ENCODE data around the gene SLC46A3.

SLC46A3 gene

DNA sequence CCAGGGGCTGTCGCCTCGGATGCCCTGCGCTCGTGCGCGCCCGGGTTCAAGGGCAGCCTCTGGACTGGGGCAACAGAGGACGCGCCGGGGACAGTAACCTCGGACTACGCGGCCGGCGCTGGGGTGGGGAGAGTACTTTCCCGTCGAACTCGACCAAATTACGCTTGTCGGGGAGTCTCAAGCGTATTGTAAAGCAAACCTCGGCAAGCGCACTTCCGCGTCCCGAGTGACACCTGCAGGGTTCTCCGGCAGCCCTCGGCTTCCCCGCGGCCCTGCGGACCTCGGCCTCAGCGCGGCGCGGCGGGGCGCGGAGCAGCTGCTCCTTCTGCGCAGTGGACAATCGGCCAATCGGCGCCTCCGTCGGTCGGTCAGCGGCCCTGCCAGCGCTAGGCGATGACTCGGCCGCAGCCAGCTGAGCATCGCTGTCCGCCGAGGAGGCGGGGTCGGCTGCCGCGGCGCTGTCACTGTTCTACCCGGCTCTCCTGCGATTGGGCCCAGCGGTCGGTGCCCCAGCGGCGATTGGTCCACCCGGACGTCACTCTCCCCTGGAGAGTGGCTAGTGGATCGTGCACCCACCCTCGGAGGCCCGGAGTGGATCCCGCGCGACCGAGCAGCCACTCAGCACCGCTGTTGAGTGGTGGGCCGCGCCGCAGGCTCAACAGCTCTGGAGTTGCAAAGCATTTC lies at the start of gene SLC46A3 (continued):
- TF ChIP-seq GLIS2 (tag by site-specific recombination; IDR thresholded peaks at IDR 0.05) (0 out of 2 replicates have a peak, but pooled peaks have one; percentile 21), ZNF404 (tag by site-specific recombination; IDR thresholded peaks at IDR 0.05) (no peak), ZNF174 (tag by site-specific recombination; IDR thresholded peaks at IDR 0.05) (no peak), FEZF1 (tag by site-specific recombination; IDR thresholded peaks at IDR 0.05) (peak; percentile 92), ZNF423 (tag by site-specific recombination; IDR thresholded peaks at IDR 0.05) (no peak), ZNF324 (tag by site-specific recombination; IDR thresholded peaks at IDR 0.05) (no peak), ZFP69B (tag by site-specific recombination; IDR thresholded peaks at IDR 0.05) (no peak), ZNF274 (IDR thresholded peaks at IDR 0.05; ENCODE audit: low read length) (no peak), ZNF274 (tag by site-specific recombination; IDR thresholded peaks at IDR 0.05; ENCODE audit: borderline replicate concordance) (no peak), ZNF169 (tag by site-specific recombination; IDR thresholded peaks at IDR 0.05) (no peak), ZNF223 (tag by site-specific recombination; IDR thresholded peaks at IDR 0.05) (no peak), ZNF626 (tag by site-specific recombination; IDR thresholded peaks at IDR 0.05) (no peak), ZNF311 (tag by site-specific recombination; IDR thresholded peaks at IDR 0.05; ENCODE audit: borderline replicate concordance) (no peak), ZNF221 (tag by site-specific recombination; IDR thresholded peaks at IDR 0.05; ENCODE audit: borderline replicate concordance) (no peak), ZBTB17 (tag by site-specific recombination; IDR thresholded peaks at IDR 0.05) (peak; percentile 91), GLI4 (tag by site-specific recombination; IDR thresholded peaks at IDR 0.05) (no peak), KLF9 (tag by site-specific recombination; IDR thresholded peaks at IDR 0.05; ENCODE audit: low read depth) (peak; percentile 38), ZNF335 (tag by site-specific recombination; conservative IDR thresholded peaks at IDR 0.05) (peak; percentile 85)
- TF ChIP-seq, protein P1, sequence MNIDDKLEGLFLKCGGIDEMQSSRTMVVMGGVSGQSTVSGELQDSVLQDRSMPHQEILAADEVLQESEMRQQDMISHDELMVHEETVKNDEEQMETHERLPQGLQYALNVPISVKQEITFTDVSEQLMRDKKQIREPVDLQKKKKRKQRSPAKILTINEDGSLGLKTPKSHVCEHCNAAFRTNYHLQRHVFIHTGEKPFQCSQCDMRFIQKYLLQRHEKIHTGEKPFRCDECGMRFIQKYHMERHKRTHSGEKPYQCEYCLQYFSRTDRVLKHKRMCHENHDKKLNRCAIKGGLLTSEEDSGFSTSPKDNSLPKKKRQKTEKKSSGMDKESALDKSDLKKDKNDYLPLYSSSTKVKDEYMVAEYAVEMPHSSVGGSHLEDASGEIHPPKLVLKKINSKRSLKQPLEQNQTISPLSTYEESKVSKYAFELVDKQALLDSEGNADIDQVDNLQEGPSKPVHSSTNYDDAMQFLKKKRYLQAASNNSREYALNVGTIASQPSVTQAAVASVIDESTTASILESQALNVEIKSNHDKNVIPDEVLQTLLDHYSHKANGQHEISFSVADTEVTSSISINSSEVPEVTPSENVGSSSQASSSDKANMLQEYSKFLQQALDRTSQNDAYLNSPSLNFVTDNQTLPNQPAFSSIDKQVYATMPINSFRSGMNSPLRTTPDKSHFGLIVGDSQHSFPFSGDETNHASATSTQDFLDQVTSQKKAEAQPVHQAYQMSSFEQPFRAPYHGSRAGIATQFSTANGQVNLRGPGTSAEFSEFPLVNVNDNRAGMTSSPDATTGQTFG (tag by site-specific recombination; IDR thresholded peaks at IDR 0.05; ENCODE audit: borderline replicate concordance), result no peak
- TF ChIP-seq, protein P2, sequence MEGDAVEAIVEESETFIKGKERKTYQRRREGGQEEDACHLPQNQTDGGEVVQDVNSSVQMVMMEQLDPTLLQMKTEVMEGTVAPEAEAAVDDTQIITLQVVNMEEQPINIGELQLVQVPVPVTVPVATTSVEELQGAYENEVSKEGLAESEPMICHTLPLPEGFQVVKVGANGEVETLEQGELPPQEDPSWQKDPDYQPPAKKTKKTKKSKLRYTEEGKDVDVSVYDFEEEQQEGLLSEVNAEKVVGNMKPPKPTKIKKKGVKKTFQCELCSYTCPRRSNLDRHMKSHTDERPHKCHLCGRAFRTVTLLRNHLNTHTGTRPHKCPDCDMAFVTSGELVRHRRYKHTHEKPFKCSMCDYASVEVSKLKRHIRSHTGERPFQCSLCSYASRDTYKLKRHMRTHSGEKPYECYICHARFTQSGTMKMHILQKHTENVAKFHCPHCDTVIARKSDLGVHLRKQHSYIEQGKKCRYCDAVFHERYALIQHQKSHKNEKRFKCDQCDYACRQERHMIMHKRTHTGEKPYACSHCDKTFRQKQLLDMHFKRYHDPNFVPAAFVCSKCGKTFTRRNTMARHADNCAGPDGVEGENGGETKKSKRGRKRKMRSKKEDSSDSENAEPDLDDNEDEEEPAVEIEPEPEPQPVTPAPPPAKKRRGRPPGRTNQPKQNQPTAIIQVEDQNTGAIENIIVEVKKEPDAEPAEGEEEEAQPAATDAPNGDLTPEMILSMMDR (tag by site-specific recombination; IDR thresholded peaks at IDR 0.05), result peak; percentile 70
- TF ChIP-seq, protein P3, sequence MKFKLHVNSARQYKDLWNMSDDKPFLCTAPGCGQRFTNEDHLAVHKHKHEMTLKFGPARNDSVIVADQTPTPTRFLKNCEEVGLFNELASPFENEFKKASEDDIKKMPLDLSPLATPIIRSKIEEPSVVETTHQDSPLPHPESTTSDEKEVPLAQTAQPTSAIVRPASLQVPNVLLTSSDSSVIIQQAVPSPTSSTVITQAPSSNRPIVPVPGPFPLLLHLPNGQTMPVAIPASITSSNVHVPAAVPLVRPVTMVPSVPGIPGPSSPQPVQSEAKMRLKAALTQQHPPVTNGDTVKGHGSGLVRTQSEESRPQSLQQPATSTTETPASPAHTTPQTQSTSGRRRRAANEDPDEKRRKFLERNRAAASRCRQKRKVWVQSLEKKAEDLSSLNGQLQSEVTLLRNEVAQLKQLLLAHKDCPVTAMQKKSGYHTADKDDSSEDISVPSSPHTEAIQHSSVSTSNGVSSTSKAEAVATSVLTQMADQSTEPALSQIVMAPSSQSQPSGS (tag by site-specific recombination; IDR thresholded peaks at IDR 0.05; ENCODE audit: low read depth), result no peak
- TF ChIP-seq, protein P4, sequence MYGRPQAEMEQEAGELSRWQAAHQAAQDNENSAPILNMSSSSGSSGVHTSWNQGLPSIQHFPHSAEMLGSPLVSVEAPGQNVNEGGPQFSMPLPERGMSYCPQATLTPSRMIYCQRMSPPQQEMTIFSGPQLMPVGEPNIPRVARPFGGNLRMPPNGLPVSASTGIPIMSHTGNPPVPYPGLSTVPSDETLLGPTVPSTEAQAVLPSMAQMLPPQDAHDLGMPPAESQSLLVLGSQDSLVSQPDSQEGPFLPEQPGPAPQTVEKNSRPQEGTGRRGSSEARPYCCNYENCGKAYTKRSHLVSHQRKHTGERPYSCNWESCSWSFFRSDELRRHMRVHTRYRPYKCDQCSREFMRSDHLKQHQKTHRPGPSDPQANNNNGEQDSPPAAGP (tag by site-specific recombination; IDR thresholded peaks at IDR 0.05), result 0 out of 2 replicates have a peak, but pooled peaks have one; percentile 5
- TF ChIP-seq, protein P5, sequence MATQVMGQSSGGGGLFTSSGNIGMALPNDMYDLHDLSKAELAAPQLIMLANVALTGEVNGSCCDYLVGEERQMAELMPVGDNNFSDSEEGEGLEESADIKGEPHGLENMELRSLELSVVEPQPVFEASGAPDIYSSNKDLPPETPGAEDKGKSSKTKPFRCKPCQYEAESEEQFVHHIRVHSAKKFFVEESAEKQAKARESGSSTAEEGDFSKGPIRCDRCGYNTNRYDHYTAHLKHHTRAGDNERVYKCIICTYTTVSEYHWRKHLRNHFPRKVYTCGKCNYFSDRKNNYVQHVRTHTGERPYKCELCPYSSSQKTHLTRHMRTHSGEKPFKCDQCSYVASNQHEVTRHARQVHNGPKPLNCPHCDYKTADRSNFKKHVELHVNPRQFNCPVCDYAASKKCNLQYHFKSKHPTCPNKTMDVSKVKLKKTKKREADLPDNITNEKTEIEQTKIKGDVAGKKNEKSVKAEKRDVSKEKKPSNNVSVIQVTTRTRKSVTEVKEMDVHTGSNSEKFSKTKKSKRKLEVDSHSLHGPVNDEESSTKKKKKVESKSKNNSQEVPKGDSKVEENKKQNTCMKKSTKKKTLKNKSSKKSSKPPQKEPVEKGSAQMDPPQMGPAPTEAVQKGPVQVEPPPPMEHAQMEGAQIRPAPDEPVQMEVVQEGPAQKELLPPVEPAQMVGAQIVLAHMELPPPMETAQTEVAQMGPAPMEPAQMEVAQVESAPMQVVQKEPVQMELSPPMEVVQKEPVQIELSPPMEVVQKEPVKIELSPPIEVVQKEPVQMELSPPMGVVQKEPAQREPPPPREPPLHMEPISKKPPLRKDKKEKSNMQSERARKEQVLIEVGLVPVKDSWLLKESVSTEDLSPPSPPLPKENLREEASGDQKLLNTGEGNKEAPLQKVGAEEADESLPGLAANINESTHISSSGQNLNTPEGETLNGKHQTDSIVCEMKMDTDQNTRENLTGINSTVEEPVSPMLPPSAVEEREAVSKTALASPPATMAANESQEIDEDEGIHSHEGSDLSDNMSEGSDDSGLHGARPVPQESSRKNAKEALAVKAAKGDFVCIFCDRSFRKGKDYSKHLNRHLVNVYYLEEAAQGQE (tag by site-specific recombination; IDR thresholded peaks at IDR 0.05), result peak; percentile 61; the same call in 1 of the 2 replicates
- TF ChIP-seq, protein P6, sequence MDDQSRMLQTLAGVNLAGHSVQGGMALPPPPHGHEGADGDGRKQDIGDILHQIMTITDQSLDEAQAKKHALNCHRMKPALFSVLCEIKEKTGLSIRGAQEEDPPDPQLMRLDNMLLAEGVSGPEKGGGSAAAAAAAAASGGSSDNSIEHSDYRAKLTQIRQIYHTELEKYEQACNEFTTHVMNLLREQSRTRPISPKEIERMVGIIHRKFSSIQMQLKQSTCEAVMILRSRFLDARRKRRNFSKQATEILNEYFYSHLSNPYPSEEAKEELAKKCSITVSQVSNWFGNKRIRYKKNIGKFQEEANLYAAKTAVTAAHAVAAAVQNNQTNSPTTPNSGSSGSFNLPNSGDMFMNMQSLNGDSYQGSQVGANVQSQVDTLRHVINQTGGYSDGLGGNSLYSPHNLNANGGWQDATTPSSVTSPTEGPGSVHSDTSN (CRISPR knock-in tag; IDR thresholded peaks at IDR 0.05), result peak; percentile 94
- TF ChIP-seq, protein P7, sequence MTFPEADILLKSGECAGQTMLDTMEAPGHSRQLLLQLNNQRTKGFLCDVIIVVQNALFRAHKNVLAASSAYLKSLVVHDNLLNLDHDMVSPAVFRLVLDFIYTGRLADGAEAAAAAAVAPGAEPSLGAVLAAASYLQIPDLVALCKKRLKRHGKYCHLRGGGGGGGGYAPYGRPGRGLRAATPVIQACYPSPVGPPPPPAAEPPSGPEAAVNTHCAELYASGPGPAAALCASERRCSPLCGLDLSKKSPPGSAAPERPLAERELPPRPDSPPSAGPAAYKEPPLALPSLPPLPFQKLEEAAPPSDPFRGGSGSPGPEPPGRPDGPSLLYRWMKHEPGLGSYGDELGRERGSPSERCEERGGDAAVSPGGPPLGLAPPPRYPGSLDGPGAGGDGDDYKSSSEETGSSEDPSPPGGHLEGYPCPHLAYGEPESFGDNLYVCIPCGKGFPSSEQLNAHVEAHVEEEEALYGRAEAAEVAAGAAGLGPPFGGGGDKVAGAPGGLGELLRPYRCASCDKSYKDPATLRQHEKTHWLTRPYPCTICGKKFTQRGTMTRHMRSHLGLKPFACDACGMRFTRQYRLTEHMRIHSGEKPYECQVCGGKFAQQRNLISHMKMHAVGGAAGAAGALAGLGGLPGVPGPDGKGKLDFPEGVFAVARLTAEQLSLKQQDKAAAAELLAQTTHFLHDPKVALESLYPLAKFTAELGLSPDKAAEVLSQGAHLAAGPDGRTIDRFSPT (tag by site-specific recombination; IDR thresholded peaks at IDR 0.05), result peak; percentile 56; the same call in 1 of the 2 replicates
